Spleen (tissue), 7 donors: ENCODE data around the gene ASMT.

Experiments used
- POLR2A ChIP-seq, 3 donors: fragments of 450-650 bp; IDR thresholded peaks; one replicate each; pipeline ENCODE4 v1.5.1; 2017; ENCODE audit warnings: antibody characterized with exemption in 3 of 3, mild to moderate bottlenecking in 1 of 3
- POLR2AphosphoS5 ChIP-seq, 3 donors: sonication (generic); formaldehyde crosslinking; IDR thresholded peaks; one replicate each; pipeline ENCODE4 v1.5.1; 2017; ENCODE audit warnings: antibody characterized with exemption in 3 of 3
- TF ChIP-seq, protein P1 (sequence below), 11 experiments: fragments of 200-600 bp in 7 of 11; fragments of 450-650 bp in 4 of 11; sonication (generic) in 4 of 11; IDR thresholded peaks in 8 of 11; conservative IDR thresholded peaks in 3 of 11; 1 replicate in 7 of 11; 2 replicates in 4 of 11; pipeline versions ENCODE4 v1.4.0 to v1.8.0; 2016 to 2021; ENCODE audit warnings: antibody characterized with exemption in 11 of 11, inconsistent platforms in 4 of 11, mild to moderate bottlenecking in 1 of 11
- donor health status: DM: no; HTN: no; CAD: no; lungs with moderate emphysema.
- donor health status: DM: no; HTN: no; CAD: no.
- donor health status: DM: no; HTN: no; CAD: no.

DNA sequence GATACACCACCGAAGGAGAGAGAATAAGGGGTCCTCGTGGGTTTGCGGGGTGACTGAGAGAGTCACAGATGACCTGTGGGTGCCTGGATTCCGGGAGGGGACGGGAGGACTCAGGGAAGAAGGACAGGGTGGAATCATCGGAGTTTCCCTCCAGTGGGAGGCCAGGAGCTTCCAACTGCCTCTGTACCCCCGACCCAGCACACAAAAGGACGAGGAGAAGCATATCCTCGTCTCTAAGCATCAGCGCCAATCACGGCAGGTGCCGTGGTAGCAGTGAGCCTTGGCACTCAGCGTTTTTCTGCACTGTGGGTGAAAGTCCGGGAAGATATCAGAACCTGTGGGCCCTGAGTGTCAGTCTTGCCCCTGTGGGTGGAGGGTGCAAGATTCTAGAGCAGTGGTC is 62.0 kb downstream of the ASMT start:
- TF ChIP-seq, protein P1, sequence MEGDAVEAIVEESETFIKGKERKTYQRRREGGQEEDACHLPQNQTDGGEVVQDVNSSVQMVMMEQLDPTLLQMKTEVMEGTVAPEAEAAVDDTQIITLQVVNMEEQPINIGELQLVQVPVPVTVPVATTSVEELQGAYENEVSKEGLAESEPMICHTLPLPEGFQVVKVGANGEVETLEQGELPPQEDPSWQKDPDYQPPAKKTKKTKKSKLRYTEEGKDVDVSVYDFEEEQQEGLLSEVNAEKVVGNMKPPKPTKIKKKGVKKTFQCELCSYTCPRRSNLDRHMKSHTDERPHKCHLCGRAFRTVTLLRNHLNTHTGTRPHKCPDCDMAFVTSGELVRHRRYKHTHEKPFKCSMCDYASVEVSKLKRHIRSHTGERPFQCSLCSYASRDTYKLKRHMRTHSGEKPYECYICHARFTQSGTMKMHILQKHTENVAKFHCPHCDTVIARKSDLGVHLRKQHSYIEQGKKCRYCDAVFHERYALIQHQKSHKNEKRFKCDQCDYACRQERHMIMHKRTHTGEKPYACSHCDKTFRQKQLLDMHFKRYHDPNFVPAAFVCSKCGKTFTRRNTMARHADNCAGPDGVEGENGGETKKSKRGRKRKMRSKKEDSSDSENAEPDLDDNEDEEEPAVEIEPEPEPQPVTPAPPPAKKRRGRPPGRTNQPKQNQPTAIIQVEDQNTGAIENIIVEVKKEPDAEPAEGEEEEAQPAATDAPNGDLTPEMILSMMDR (IDR thresholded peaks at IDR 0.05 in 8 of 11, conservative IDR thresholded peaks at IDR 0.05 in 3 of 11), result no peak
- TF ChIP-seq POLR2A (IDR thresholded peaks at IDR 0.05) (no peak), POLR2AphosphoS5 (IDR thresholded peaks at IDR 0.05) (no peak)
